NCI-H2196 (cell line): Measurements from ENCODE around the gene SPECC1.
A peak's percentile ranks its signal among the peaks of the same experiment; 100 is the strongest.
"Not testable (repeated sequence)": the region's sequence is repeated elsewhere in the genome, so short reads cannot be mapped to it uniquely, and the experiment has no call there.

Source experiments
- DNase-seq: peaks from one replicate; lab custom pipeline; 2025; ENCODE audit not compliant: unreplicated experiment; lab: John Stamatoyannopoulos, UW

The SPECC1 gene

DNA sequence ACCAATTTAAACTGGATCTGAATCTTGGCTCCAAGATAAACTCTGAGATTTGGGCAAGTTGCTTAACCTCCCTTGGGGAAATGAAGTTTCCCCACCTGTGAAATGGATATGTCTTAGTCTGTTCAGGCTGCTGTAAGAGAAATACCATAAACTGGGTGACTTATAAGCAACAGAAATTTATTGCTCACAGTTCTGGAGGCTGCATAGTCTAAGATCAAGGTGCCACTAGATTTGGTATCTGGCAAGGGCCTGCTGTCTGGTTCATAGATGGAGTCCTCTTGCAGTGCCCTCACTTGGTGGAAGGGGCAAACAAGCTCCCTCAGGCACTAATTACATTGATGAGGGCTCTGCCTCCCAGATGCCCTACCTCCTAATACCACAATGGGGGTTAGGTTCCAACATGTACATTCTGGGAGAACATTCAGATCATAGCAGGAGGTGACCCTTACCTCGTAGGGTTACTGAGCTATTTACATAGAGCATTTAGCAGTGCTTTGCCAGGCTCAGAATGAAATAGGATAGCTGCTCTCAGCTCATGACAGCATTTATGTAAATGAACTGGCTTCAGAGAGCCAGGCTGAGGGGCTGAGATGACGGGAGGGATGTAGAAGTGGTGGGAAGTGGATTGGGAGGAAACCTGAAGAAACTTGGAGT is 83.9 kb downstream of the SPECC1 start:
- peak; percentile 16 for DNase-seq

DNA sequence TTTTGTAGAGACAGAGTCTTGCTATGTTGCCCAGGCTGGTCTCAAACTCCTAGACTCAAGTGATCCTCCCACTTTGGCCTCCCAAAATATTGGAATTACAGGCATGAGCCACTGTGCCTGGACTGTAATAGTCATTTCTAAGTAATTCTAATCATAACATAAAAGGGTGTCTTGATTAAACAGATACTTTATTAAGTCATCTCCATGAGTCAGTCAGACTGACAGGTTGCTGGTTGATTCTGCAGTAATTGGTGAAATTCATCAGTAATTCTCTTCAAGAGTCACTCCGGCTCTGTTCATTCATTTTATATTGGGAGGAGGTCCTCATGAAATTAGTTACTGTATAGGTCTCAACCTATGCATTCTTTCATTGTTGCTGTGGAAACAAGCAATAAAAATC is 85.6 kb downstream of the SPECC1 start:
- no peak for DNase-seq

DNA sequence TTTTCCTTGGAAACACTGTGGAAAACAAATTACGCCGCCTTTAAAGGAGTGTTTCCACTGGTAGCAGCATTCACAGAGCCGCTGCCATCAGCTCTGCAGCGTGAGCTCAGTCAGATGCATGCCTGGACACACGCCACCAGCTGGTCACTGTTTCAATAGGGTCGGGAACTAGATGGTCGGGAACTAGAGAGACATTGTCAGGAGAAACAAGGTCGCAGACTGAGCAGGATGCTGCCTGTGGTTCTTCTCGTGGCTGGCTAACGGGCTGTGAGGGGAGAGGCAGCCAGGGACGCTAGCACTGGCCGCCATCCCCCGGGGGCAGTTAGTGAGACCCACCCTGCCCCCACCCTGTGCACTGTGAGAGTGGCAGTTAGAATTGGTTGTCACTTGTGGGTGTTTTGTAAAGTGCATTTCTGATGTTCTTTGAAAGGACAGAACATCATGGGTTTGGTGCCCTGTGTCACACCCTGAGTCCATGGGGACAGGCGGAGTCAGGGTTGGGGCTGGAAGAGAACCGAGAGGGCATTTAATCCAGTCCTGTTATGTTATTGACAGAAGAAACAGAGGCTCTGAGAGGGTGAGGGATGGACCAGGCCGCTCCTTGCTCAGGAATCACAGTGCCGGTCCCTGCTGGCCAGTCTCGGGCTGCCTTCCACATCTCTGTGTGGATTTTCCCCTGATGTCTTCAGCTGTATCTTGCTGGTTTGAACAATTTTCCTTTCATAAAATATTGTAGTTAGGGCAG is 86.3 kb downstream of the SPECC1 start:
- peak; percentile 3 for DNase-seq

DNA sequence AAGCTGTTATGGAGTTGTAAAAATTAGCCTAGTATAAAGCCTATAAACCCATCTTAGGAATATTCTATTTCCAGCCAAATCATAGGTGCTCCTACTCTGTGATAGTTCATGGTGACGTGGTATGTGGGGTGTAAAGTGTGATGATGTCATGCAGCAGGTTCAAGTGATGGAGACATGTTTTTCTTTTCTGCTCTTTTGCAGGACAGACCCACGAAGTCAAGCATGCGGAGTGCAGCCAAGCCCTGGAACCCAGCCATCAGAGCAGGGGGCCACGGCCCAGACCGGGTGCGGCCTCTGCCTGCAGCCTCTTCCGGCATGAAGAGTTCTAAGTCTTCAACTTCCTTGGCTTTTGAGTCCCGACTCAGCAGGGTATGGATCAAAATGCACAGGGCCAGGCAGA is 87.3 kb downstream of the SPECC1 start:
- DNase-seq: no peak

DNA sequence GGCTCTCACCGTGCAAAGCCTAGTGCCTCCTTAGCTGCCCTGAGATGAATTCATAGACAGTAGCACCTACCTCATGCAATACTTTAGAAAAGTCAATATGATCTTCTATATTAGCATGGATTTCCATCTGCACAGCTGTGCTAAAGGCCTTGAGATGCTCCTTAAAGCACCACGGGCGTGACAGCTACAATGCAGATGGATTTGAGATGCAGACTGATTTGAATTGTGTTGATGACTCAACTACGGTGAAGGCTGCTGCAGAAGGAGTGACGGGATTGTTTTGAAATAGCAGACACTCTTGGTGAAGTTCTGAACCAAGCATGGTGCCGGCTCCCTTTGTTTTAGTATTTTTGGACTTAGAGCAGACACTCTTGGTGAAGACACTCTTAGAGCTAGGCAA is 88.2 kb downstream of the SPECC1 start:
- DNase-seq: no peak

DNA sequence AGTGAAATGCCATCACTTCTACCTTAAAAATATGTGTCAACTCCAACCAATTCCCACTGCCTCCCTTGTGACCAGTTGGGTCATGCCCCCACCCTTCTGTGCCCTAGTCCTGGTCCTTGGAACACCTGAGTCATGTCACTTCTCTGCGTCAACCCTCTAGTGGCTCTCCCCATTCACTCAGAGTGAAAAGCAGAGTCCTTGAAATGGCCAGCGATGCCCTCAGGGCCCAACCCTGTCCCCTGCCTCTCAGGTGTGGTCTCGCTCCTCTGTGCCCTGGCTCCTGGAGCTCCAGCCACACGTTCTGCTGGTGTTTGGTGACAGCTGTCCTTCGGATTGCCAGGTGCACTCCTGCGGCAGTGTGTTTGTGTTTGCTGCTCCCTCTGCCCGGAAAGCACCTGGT is 89.2 kb downstream of the SPECC1 start:
- no peak for DNase-seq

DNA sequence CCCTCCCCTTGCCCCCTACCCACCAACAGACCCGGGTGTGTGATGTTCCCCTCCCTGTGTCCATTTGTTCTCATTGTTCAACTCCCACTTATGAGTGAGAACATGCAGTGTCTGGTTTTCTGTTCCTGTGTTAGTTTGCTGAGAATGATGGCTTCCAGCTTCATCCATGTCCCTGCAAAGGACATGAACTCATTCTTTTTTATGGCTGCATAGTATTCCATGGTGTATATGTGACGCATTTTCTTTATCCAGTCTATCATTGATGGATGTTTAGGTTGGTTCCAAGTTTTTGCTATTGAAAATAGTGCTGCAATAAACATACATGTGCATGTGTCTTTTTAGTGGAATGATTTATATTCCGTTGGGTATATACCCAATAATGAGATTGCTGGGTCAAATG is 91.6 kb downstream of the SPECC1 start:
- DNase-seq: not testable (repeated sequence)

DNA sequence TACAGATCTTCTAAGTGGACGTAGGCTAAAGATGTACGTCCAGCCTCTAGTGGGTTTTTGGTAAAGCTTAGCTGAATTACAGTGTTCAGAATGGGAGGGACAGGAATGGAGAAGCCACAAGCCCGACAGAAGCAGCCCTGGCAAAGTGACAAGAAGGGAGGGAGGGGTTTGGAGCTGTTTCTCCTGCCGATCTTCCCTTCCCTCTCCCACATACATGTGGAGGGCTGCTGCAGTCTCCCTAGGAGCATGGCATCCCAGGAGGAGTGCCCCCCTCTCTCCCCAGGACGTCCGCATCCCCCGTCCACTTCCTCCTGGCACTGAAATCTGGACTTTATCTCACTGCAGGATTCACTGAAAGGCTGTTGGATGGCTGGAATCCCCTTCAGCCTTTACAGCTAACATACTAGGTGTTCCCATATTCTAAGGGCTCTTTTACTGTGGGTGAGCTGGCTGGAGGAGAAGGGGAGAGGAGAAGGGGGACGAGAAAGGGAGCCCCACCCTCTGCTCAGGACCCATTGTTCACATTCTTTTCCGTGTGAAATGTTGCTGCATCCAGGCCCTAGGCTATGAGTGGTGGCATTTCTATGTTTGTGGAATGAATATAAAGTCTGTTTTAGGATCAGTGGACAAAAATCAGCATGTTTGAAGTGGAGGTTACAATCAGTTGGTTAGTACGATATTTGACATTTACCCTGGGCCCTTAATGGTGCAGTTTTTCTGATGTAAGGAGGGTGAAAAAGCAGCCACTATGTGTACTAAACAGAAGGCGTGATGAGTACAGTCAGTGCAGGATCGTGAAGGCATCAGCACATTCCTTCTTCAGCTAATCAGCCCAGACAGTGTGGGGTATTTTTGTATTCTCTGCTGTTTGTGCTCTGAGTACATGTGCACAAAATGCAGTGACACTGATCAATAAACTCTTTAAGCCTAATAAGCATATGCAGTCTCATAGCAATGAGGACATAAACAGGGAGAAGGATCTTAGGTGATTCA is 94.6 kb downstream of the SPECC1 start:
- no peak for DNase-seq

DNA sequence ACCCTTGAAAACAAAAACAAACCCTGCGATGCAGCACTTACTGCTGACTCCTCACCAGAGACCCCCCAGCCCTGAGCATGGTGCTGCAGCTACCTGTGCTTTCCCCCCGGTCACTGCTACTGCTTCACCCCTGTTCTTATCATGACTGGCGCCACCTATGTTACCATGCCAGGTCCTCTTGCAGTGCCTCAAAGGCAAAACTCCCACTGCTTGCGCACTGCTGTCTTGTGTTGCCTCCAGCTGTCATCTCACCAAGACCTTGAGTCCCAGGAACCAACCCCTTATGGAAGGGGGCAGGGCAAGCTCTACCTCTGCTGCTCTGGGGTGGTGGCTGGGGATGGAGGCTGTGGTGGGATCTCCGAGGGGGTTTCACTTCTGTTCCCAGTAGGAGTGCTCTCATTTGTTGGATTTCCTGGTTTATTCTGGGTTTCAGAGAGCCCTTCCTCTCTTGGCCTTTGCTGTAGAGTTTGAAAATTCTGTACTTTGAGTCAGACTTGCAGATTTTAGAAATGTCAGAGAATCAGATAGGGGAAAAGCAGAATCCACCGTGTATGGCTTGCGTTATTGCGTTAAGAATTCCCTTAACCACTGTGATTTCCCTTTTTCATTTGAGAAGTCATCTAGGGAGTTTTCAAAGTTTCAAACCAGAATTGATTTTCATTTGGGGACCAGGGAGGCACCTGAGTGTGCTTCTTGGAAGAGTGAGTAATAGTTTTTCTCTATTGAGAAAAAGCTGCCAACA is 96.6 kb downstream of the SPECC1 start:
- no peak for DNase-seq

DNA sequence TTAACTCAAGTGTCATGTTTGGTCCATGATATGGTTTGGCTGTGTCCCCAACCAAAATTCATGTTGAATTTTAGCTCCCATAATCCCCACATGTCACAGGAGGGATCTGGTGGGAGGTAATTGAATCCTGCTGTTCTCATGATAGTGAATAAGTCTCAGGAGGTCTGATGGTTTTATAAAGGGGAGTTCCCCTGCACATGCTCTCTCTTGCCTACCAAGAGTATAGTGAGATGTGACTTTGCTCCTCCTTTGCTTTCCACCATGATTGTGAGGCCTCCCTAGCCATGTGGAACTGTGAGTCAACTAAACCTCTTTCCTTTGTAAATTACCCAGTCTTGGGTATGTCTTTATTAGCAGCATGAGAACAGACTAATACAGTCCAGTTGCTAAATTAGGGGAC is 97.3 kb downstream of the SPECC1 start:
- DNase-seq: not testable (repeated sequence)

DNA sequence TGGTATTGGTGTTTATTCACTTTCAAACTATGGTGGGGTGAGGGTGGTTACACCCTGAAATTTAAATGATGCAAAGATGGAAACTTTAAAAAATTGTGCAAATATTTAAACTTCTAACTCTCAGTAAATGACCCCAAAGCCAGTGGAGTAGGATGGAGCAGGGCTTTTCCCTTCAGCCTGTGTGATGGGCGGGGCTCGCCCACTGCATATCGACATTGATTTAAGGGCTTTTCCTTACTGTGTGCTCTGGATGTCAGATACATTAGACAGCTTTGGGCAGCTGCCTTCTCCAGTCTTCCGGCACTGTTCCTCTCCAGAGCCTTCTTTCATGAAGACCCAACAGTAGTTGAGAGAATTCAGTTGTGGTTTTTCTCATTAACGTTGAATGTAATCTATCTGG is 99.9 kb downstream of the SPECC1 start:
- no peak for DNase-seq

DNA sequence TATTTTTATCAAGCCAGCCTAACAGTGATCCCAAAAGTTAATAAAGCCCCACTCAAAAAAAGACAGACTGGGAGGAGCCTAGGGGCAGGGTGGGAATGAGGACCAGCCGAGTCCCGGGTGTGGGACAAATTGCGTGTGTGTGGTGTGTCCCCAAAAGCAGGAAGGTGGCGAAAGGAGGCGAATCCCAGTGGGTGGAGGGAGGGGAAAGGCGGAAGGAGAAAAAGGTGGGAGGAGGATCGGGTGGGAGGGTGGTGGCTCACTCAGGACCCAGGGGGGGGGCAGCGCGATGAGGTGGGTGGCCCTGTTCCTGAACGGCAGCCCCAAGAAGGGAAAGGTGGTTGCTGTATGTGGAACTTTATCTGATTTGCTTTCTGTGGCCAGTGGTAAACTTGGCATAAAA is 102.4 kb downstream of the SPECC1 start:
- DNase-seq: no peak

DNA sequence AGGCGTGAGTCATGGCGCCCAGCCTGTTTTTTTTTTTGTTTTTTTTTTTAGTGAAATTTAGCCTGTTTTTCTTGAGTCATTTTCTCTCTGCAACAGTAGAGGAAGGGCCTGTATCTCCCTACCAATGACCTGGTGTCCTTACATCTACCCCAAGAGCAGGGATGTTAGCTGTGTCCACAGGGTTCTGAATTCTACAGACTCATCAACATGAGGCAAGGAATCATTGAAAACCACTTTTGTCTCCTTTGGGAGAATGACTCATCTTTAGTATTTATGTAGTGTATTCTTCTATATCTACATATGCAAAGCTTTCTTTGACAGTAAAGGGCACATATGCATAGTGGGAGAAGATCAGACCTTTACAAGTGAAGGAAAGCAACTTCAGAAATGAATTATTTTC is 105.3 kb downstream of the SPECC1 start:
- DNase-seq: no peak

DNA sequence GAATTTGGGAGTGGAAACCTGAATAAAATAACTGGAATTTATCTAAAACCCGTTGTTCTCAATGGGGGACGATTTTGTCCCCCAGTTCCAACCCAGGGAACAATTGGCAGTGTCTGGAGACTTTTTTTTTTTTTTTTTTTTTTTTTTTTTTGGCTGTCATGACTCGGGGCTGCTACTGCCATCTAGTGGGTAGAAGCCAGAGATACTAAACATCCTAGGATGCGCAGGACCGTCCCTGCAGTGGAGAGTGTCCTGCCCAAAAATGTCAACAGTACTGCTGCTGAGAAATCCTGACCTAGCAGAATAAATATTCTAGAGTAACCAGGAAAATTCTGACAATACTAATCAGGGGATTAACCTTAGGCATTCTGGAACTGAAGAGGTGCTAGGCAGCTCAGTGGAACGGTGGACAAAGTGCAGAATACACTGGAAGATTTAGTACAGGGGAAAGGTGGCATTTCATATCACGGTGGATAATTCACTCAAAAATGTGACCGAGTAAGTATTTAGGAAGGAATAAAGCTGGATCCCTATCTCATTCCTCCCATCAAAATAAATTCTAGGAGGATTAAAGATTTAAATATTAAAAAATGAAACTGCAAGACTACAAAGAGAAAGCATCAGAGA is 107.6 kb downstream of the SPECC1 start:
- DNase-seq: peak; percentile 36

DNA sequence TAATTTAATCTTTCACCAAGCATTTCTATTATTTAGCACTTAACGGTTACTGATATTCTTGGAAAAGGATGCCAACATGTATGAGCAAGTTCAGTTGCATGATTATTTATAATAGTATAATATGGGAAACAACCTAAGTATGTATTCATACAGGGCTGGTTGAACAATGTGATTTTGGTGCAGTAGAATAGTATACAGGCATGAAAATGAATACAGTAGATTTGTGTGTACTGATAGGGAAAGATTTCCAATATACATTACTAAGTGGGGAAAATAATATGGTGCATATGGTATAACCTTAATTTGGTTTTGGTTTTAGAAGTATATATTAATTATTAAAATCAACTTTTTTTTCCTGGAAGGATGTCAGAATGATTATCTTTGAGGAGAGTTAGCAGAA is 109.1 kb downstream of the SPECC1 start:
- DNase-seq: no peak

DNA sequence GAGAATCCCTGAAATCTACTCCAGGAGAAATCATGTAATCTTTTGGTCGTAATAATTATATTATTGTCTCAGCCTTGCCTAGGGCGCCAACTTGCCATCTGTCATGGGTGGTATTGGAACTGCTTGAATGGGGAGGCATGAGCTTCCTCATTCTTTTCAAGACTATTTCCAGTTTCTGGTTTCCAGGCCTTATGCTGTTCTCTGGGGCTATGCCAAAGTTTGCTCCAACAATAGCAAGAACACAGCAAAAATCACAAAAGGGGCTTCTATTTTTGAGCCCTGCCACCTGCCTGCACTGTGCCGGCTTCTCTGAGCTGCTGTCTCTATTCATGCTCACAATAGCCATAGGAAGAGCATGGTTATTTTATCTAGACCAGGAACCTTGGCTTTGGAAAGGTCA is 111.7 kb downstream of the SPECC1 start:
- DNase-seq: peak; percentile 12

DNA sequence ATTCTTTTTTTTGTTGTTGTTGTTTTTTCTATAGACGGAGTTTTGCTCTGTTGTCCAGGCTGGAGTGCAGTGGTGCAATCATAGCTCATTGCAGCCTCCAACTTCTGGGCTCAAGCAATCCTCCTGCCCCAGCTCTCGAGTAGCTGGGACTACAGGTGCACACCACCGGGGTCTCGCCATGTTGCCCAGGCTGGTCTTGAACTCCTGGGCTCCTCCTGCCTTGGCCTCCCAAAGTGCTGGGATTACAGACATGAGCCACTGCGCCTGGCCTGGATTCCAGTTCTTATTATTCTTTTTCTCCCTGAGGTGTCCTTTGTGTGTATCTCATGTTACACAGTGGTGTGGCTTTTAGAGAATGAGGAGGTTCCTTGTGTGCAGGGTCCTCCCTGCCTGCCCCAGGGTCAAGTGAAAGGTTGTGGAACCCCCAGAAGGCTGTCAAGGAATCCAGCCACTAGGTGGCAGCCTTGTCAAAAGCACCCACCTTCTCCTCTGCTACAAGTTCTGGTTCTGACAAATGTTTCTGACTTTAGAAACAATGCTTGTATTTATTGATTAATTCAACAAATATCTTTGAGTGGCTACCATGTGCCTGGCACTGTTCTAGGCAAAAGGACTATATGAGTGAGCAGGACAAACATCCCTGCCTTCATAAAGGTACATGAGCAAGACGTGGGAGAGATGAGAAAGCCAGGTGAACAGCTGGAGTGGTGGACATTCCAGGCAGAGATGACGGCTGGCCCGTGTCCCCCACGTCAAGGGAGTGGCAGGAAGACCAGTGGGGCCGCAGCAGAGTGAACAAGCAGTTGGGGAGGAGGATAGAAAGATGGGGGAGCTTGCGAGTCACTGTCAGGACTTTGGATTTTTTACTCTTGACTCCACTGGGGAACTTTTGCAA is 112.4 kb downstream of the SPECC1 start:
- DNase-seq: peak; percentile 23

DNA sequence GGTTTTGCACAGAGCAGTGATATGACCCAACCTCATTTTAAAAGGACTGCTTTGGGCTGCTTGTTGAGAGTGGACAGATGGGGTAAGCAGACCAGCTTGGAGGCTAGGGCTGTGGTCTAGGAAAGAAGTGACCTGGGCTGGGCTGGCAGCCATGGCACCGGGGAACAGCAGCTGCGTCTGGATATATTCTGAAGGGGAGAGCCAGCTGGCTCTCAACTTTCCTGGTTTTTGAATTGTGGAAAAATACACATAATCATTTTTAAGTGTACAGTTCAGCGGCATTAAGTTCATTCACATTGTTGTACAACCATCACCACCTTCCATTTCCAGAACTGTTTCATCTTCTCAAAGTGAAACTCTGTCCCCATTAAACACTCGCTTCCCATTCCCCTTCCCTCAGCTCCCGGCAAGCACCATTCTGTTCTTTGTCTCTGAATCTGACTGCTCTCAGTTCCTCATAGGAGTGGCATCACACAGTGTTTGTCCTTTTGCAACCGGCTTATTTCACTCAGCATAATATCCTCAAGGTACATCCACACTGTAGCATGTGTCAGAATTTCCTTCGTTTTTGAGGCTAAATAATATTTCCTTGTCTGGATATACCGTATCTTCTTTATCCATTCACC is 113.2 kb downstream of the SPECC1 start:
- no peak for DNase-seq

DNA sequence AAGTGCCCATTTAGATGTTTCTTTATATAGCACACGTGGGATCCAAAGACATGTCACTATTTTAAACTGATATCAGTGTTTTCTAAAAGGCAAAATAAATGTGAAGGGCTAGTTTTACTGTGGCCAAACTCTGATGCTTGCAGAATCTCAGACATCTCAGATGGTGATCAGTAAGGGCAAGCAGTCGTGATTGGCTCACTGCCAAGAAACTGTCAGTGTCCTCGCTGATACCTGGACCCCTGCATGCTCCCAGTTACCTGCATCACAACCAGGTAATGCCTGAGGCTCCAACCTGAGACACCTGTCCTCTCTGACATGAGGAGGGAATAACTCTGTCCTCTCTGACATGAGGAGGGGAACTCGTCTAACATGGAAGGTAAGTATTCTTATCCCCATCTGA is 114.0 kb downstream of the SPECC1 start:
- DNase-seq: no peak
